Panc1 (cell line): Measurements from ENCODE around the gene TSR2. TPM values are rescaled to one million over a fixed set of nuclear protein-coding genes. Genes with fewer than 3 reads are reported as not detected.

Experiments
- ATAC-seq: fragments of 200-7000 bp; cut with Tn5 transposase; 2 replicates; pipeline ENCODE4 v1.9.1; 2020; ENCODE audit warnings: mild to moderate bottlenecking, moderate library complexity
- BruUV-seq: library from RNA; stranded (reverse); fragments of 400-500 nt; replicated peaks from 2 replicates; lab custom pipeline; 2021; lab: Mats Ljungman, UMichigan
- CTCF ChIA-PET: fragments of 300-600 bp; sonication (Branson Sonifier 250); formaldehyde crosslinking; loops from one replicate; lab custom pipeline; 2022; ENCODE audit warnings: antibody characterized with exemption; lab: Charles Lee
- POLR2A ChIA-PET: fragments of 300-600 bp; sonication (Branson Sonifier 250); formaldehyde crosslinking; loops from one replicate; lab custom pipeline; 2022; ENCODE audit warnings: antibody characterized with exemption; lab: Charles Lee
- DNase-seq: peaks from one replicate; pipeline ENCODE4 v3.0.0-alpha.2; 2010; ENCODE audit warnings: low read depth, low spot score
- H3K27ac ChIP-seq: 2 replicates; pipeline ENCODE4 v1.5.1; 2011; ENCODE audit warnings: mild to moderate bottlenecking, low read length, inconsistent platforms
- H3K27me3 ChIP-seq: fragments of 200-500 bp; sonication (Bioruptor generic); 2 replicates; pipeline ENCODE4 v1.6.0; 2014; ENCODE audit warnings: low read length, inconsistent platforms; ENCODE audit not compliant: control insufficient read depth, insufficient read depth
- H3K36me3 ChIP-seq: fragments of 200-500 bp; sonication (Bioruptor generic); 2 replicates; pipeline ENCODE4 v1.5.1; 2014; ENCODE audit warnings: inconsistent platforms, mild to moderate bottlenecking, low read length, moderate library complexity; ENCODE audit not compliant: control insufficient read depth, insufficient read depth
- H3K4me1 ChIP-seq: 2 replicates; pipeline ENCODE4 v1.5.1; 2011; ENCODE audit warnings: inconsistent platforms, mild to moderate bottlenecking, low read length, moderate library complexity; ENCODE audit not compliant: control insufficient read depth, insufficient read depth
- H3K4me3 ChIP-seq, 2 experiments: 2 replicates each; pipeline ENCODE4 v1.5.1; 2011 to 2012; ENCODE audit warnings: low read depth in 2 of 2, low read length in 2 of 2, mild to moderate bottlenecking in 2 of 2, inconsistent platforms in 1 of 2, moderate library complexity in 1 of 2
- H3K9me3 ChIP-seq: fragments of 200-500 bp; sonication (Bioruptor generic); 2 replicates; pipeline ENCODE4 v1.5.1; 2014; ENCODE audit warnings: low read depth, mild to moderate bottlenecking, inconsistent platforms, low read length, moderate library complexity; ENCODE audit not compliant: control insufficient read depth, insufficient read depth
- CTCF ChIP-seq: fragments of 450-650 bp; IDR thresholded peaks from 2 replicates; pipeline ENCODE4 v1.5.1; 2017; ENCODE audit warnings: mild to moderate bottlenecking
- POLR2AphosphoS5 ChIP-seq: IDR thresholded peaks from 2 replicates; pipeline ENCODE4 v1.6.1; 2012; ENCODE audit warnings: mild to moderate bottlenecking, low read depth, low read length, moderate library complexity
- REST ChIP-seq, 2 experiments: IDR thresholded peaks; 2 replicates each; pipeline ENCODE4 v1.6.1; 2011 to 2012; ENCODE audit warnings: low read depth in 2 of 2, control low read depth in 1 of 2, low read length in 1 of 2, mild to moderate bottlenecking in 1 of 2, moderate library complexity in 1 of 2; ENCODE audit not compliant: insufficient read depth in 1 of 2
- SIN3A ChIP-seq: IDR thresholded peaks from 2 replicates; pipeline ENCODE4 v1.6.1; 2012; ENCODE audit warnings: low read depth, mild to moderate bottlenecking, low read length, moderate library complexity, borderline replicate concordance; ENCODE audit not compliant: insufficient read depth
- TCF7L2 ChIP-seq: IDR thresholded peaks from 2 replicates; pipeline ENCODE4 v1.6.1; 2011; ENCODE audit warnings: mild to moderate bottlenecking, low read depth, low read length, inconsistent platforms
- in situ Hi-C: cut with HindIII; loops from 2 replicates; pipeline ENCODE4 v1.10.0; 2016; ENCODE audit warnings: low sequenced_read_pairs, low pct_unique_long_range_greater_than_20kb
- intact Hi-C: fragments of 100-400 bp; cut with micrococcal nuclease; formaldehyde crosslinking; loops from one replicate; pipeline ENCODE4 v1.10.0; 2022; ENCODE audit not compliant: unreplicated experiment
- total RNA-seq: library from RNA; stranded (reverse); gene quantifications from one replicate; pipeline ENCODE4 v1.2.1, GENCODE V29; 2021; ENCODE audit not compliant: unreplicated experiment

TSR2 gene
- total RNA-seq, 1 experiment from 2014 or later = 37.9 TPM

GRCh38 chrX:54407266-54407665 lies 32.9 kb upstream of the TSR2 start:
- Histone ChIP-seq H3K27ac (no peak overlapping the region), H3K4me3 (no peak overlapping the region), H3K36me3 (no peaks in the 10 kb centered on the region), H3K9me3 (no peaks in the 10 kb centered on the region), H3K4me1 (no peaks in the 10 kb centered on the region), H3K27me3 (no peaks in the 10 kb centered on the region)
- POLR2A ChIA-PET = no interaction called here
- BruUV-seq = no TSS peak
- TF ChIP-seq SIN3A (no peak), TCF7L2 (no peak), REST (IDR thresholded peaks at IDR 0.05; ENCODE audit: insufficient read depth in 1 of 2, low read depth in 2 of 2, low read length in 1 of 2) (no peak), POLR2AphosphoS5 (no peak), CTCF (no peak)
- in situ Hi-C loops (no loop called here), intact Hi-C loops (no loop called here)
- no peak for DNase-seq
- ATAC-seq = no peak
- CTCF ChIA-PET = interaction anchor here (0.8 kb wide), 1 partner anchor 232 kb away, joined by 8 read pairs; no protein-coding TSS in a partner anchor

- ChIA-PET POLR2A (no interaction called here), CTCF (no interaction called here)
- Histone ChIP-seq H3K27me3 (no peaks in the 10 kb centered on the region), H3K27ac (no peak overlapping the region), H3K9me3 (no peaks in the 10 kb centered on the region), H3K4me1 (no peaks in the 10 kb centered on the region), H3K36me3 (no peaks in the 10 kb centered on the region), H3K4me3 (no peak overlapping the region)
- no peak for DNase-seq
- in situ Hi-C loops (no loop called here), intact Hi-C loops (no loop called here)
- no TSS peak for BruUV-seq
- ATAC-seq = no peak
- TF ChIP-seq POLR2AphosphoS5 = no peak
Observed at GRCh38 chrX:54411732-54412131, 28.5 kb upstream of the TSR2 start.

DNA sequence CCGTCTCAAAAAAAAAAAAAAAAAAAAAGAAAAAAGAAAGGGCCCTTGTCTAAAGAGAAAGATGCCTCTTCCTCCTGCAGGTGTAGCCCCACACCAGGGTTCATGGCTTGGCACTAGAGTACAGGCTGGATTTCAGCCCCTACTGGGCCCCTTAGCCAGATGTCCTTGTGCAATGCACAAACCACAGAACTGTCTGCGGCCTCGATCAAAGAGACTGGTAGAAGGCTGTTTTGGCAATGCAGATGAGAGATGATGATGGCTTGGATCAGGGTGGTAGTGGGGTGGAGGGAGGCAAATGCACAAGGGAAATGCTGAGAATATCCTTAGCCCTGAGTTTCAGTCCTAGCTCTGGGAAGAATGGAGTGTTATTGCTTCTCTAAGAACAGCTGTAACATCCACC lies 26.5 kb upstream of the TSR2 start:
- TF ChIP-seq REST (IDR thresholded peaks at IDR 0.05; ENCODE audit: insufficient read depth in 1 of 2, low read depth in 2 of 2, low read length in 1 of 2) (no peak), POLR2AphosphoS5 (no peak), TCF7L2 (no peak), SIN3A (no peak), CTCF (no peak)
- Histone ChIP-seq H3K36me3 (no peaks in the 10 kb centered on the region), H3K27ac (no peak overlapping the region), H3K4me1 (no peaks in the 10 kb centered on the region), H3K27me3 (no peaks in the 10 kb centered on the region), H3K4me3 (no peak overlapping the region), H3K9me3 (no peaks in the 10 kb centered on the region)
- no TSS peak for BruUV-seq
- DNase-seq (no peak), ATAC-seq (no peak)
- ChIA-PET POLR2A (no interaction called here), CTCF (no interaction called here)
- in situ Hi-C loops (no loop called here), intact Hi-C loops (no loop called here)
